Activated T-cell treated with anti-CD3 and anti-CD28 coated beads, Interleukin-2, amount 50 U/mL, for 1 hour (primary cell): ENCODE results near the gene TRIM24.
"Not testable (repeated sequence)": the region's sequence is repeated elsewhere in the genome, so short reads cannot be mapped to it uniquely, and the experiment has no call there.

Source experiments
- DNase-seq: peaks from one replicate; pipeline ENCODE4 v3.0.0-alpha.2; 2020

Gene TRIM24

GRCh38 chr7:138460649-138461607, 869 bp downstream of the TRIM24 start:
- peak; percentile 71 for DNase-seq

- DNase-seq, result not testable (repeated sequence)
Observed at GRCh38 chr7:138463291-138463618, 3.2 kb downstream of the TRIM24 start.

- no peak for DNase-seq
Observed at GRCh38 chr7:138465046-138465445, 5.0 kb downstream of the TRIM24 start.

- not testable (repeated sequence) for DNase-seq
Observed at GRCh38 chr7:138466069-138466756, 6.2 kb downstream of the TRIM24 start.

- DNase-seq, result no peak
Observed at GRCh38 chr7:138468244-138469123, 8.4 kb downstream of the TRIM24 start.

- no peak for DNase-seq
Observed at GRCh38 chr7:138470391-138471157, 10.5 kb downstream of the TRIM24 start.

GRCh38 chr7:138472292-138473079, 12.4 kb downstream of the TRIM24 start:
- DNase-seq, result no peak

GRCh38 chr7:138475377-138475776, 15.3 kb downstream of the TRIM24 start:
- no peak for DNase-seq

GRCh38 chr7:138477081-138477578, 17.1 kb downstream of the TRIM24 start:
- DNase-seq, result no peak

- DNase-seq, result no peak
Observed at GRCh38 chr7:138477581-138477980, 17.5 kb downstream of the TRIM24 start.

GRCh38 chr7:138478499-138478908, 18.4 kb downstream of the TRIM24 start:
- no peak for DNase-seq

GRCh38 chr7:138480527-138480926, 20.5 kb downstream of the TRIM24 start:
- no peak for DNase-seq

GRCh38 chr7:138481447-138482380, 21.7 kb downstream of the TRIM24 start:
- DNase-seq, result no peak

GRCh38 chr7:138483531-138483930, 23.5 kb downstream of the TRIM24 start:
- DNase-seq, result no peak

- not testable (repeated sequence) for DNase-seq
Observed at GRCh38 chr7:138485508-138485907, 25.4 kb downstream of the TRIM24 start.

GRCh38 chr7:138489139-138489538, 29.1 kb downstream of the TRIM24 start:
- DNase-seq, result not testable (repeated sequence)

- no peak for DNase-seq
Observed at GRCh38 chr7:138491612-138492386, 31.7 kb downstream of the TRIM24 start.

- DNase-seq, result no peak
Observed at GRCh38 chr7:138492423-138492822, 32.4 kb downstream of the TRIM24 start.

GRCh38 chr7:138493535-138493934, 33.5 kb downstream of the TRIM24 start:
- DNase-seq, result no peak
